Right lobe of liver (tissue), 4 donors: ENCODE data around the gene MFNG.

Experiments
- POLR2A ChIP-seq: fragments of 450-650 bp; IDR thresholded peaks from one replicate; pipeline ENCODE4 v1.6.1; 2017; ENCODE audit warnings: antibody characterized with exemption, mild to moderate bottlenecking
- TF ChIP-seq, protein P1 (sequence below), 4 donors: fragments of 200-600 bp in 3 of 4; fragments of 450-650 bp in 1 of 4; IDR thresholded peaks; one replicate each; pipeline versions ENCODE4 v1.5.1 to v1.8.0; 2016 to 2022; ENCODE audit warnings: antibody characterized with exemption in 4 of 4, mild to moderate bottlenecking in 2 of 4
- donor health status: DM: no; HTN: no; CAD: no.
- donor health status: DM: no; HTN: no; CAD: no.
- donor health status: DM: no; HTN: yes; CAD: no.

GRCh38 chr22:37493979-37494378 lies 7.8 kb upstream of the MFNG start:
- TF ChIP-seq, protein P1, sequence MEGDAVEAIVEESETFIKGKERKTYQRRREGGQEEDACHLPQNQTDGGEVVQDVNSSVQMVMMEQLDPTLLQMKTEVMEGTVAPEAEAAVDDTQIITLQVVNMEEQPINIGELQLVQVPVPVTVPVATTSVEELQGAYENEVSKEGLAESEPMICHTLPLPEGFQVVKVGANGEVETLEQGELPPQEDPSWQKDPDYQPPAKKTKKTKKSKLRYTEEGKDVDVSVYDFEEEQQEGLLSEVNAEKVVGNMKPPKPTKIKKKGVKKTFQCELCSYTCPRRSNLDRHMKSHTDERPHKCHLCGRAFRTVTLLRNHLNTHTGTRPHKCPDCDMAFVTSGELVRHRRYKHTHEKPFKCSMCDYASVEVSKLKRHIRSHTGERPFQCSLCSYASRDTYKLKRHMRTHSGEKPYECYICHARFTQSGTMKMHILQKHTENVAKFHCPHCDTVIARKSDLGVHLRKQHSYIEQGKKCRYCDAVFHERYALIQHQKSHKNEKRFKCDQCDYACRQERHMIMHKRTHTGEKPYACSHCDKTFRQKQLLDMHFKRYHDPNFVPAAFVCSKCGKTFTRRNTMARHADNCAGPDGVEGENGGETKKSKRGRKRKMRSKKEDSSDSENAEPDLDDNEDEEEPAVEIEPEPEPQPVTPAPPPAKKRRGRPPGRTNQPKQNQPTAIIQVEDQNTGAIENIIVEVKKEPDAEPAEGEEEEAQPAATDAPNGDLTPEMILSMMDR (IDR thresholded peaks at IDR 0.05): no peak
- TF ChIP-seq POLR2A: no peak
